ENCODE data around the gene KRTAP12-2.
A peak's percentile ranks its signal among the peaks of the same experiment; 100 is the strongest.
"Not testable (repeated sequence)": the region's sequence is repeated elsewhere in the genome, so short reads cannot be mapped to it uniquely, and the experiment has no call there.

Gene KRTAP12-2

DNA sequence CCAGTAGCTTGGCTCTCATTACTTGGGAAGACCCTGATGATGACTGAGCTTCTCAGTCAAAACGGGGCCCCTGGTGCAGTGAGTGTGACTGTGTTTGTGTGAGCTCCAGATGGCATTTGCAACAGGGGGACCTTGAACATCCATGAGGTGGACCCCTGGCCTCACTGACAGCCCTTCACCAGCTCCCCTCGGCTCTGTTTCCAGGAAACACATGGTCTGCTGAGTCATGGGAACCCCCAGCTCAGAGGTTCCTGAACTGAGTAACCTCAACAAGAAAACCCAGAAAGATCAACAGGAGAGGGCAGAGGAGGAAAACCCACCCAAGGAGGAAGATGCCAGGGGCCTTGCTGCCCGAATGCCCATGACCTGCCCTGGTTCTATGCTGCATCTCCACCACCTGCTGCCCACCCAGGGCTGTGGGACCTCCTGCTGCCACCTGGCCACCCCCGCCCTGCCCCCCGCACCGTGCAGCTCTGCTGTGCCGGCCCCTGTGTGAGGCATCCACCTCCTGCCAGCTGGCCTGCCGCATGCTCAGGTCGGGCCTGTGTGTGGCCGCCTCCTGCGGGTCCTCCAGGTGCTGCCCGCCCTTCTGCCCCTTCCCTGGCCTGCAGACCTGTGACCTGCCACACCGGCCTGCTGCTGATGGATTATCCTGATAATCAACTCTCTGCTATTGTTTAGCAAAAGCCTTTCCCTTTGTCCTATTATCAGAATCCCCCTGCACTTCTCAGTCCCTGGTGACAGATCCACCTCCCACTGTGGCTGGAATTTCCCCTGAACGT is 19.5 kb upstream of the KRTAP12-2 start:
- Histone ChIP-seq H3K36me3 (ENCODE audit: control insufficient read depth in 2 of 2, insufficient read depth in 1 of 2, low read length in 2 of 2) (no peaks in the 10 kb centered on the region), H3K4me3 (ENCODE audit: low read depth, low read length) (no peak overlapping the region), H3K9me3 (ENCODE audit: control insufficient read depth, insufficient read depth, low read depth, low read length) (no peaks in the 10 kb centered on the region), H3K4me1 (ENCODE audit: control insufficient read depth, insufficient read depth, low read length) (no peaks in the 10 kb centered on the region), H3K27ac (ENCODE audit: extremely low read depth, low read depth, low read length) (no peak overlapping the region)
- TF ChIP-seq ZIC2 (tag by site-specific recombination; IDR thresholded peaks at IDR 0.05) (peak; percentile 41), ZBTB17 (tag by site-specific recombination; IDR thresholded peaks at IDR 0.05) (no peak), MYNN (tag by site-specific recombination; IDR thresholded peaks at IDR 0.05; ENCODE audit: borderline replicate concordance) (no peak), KLF8 (tag by site-specific recombination; IDR thresholded peaks at IDR 0.05) (no peak), GLIS1 (tag by site-specific recombination; IDR thresholded peaks at IDR 0.05) (peak; percentile 51)
- ChIA-PET CTCF (no interaction called here), POLR2A (no interaction called here)

DNA sequence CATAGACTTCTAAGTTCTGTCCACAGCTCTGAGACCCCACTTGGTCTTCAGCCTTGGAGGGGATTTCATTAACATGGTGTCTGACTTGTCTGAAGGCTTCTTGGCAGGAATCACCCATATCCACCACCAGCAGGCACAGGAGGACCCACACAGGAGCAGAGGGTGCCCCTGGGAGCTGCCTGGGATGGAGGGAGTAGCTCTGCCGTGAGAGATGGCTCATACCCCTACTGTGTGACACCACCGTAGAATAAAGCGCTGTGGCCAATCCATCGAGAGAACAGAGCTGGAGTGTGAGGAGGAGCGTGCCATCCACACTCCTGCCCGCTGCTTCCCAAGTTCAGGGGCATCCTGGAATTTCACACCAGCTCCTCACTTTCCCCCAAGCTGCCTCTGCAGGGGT is 18.3 kb upstream of the KRTAP12-2 start:
- H3K36me3 ChIP-seq (ENCODE audit: control insufficient read depth in 2 of 2, insufficient read depth in 1 of 2, low read length in 2 of 2); H3K4me1 ChIP-seq (ENCODE audit: control insufficient read depth, insufficient read depth, low read length); POLR2A ChIA-PET; H3K27ac ChIP-seq (ENCODE audit: extremely low read depth, low read depth, low read length); H3K9me3 ChIP-seq (ENCODE audit: control insufficient read depth, insufficient read depth, low read depth, low read length); CTCF ChIA-PET; H3K4me3 ChIP-seq (ENCODE audit: low read depth, low read length): not testable (repeated sequence)

DNA sequence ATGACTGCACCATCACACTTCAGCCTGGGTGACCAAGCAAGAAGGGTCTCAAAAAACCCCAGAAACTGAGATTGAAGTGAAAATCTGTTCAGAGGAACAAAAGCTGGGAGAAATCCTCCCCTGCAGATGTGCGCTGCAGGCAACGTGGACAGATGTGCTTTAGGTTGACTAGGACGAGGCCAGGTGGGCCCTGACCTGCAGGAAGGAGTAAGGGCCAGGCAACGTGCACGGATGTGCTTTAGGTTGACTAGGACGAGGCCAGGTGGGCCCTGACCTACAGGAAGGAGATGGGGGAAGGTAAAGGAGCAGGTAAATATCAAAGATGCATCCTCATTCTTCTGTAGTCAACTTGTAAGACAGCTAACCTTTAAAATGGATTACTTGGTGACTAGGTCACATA is 17.8 kb upstream of the KRTAP12-2 start:
- no peaks in the 10 kb centered on the region for H3K4me1 ChIP-seq (ENCODE audit: control insufficient read depth, insufficient read depth, low read length)
- ChIA-PET POLR2A (interaction anchor here (0.6 kb wide), 1 partner anchor 237 kb away, joined by 8 read pairs; no protein-coding TSS in a partner anchor), CTCF (no interaction called here)
- no peak overlapping the region for H3K27ac ChIP-seq (ENCODE audit: extremely low read depth, low read depth, low read length)
- H3K36me3 ChIP-seq (ENCODE audit: control insufficient read depth in 2 of 2, insufficient read depth in 1 of 2, low read length in 2 of 2) = no peaks in the 10 kb centered on the region
- H3K4me3 ChIP-seq (ENCODE audit: low read depth, low read length) = no peak overlapping the region
- H3K9me3 ChIP-seq (ENCODE audit: control insufficient read depth, insufficient read depth, low read depth, low read length) = no peaks in the 10 kb centered on the region
- no peak for TF ChIP-seq ZNF701 (tag by site-specific recombination; IDR thresholded peaks at IDR 0.05)
- TF ChIP-seq ZEB2 (tag by site-specific recombination; IDR thresholded peaks at IDR 0.05) = no peak
- TF ChIP-seq ZFP37 (tag by site-specific recombination; IDR thresholded peaks at IDR 0.05) = no peak
- TF ChIP-seq GLI2 (tag by site-specific recombination; IDR thresholded peaks at IDR 0.05; ENCODE audit: borderline replicate concordance, low read depth) = no peak
- TF ChIP-seq ZNF707 (tag by site-specific recombination; IDR thresholded peaks at IDR 0.05) = no peak
- no peak for TF ChIP-seq ZNF549 (tag by site-specific recombination; IDR thresholded peaks at IDR 0.05)
- no peak for TF ChIP-seq ZNF19 (tag by site-specific recombination; IDR thresholded peaks at IDR 0.05; ENCODE audit: low read depth)
- TF ChIP-seq, protein P1, sequence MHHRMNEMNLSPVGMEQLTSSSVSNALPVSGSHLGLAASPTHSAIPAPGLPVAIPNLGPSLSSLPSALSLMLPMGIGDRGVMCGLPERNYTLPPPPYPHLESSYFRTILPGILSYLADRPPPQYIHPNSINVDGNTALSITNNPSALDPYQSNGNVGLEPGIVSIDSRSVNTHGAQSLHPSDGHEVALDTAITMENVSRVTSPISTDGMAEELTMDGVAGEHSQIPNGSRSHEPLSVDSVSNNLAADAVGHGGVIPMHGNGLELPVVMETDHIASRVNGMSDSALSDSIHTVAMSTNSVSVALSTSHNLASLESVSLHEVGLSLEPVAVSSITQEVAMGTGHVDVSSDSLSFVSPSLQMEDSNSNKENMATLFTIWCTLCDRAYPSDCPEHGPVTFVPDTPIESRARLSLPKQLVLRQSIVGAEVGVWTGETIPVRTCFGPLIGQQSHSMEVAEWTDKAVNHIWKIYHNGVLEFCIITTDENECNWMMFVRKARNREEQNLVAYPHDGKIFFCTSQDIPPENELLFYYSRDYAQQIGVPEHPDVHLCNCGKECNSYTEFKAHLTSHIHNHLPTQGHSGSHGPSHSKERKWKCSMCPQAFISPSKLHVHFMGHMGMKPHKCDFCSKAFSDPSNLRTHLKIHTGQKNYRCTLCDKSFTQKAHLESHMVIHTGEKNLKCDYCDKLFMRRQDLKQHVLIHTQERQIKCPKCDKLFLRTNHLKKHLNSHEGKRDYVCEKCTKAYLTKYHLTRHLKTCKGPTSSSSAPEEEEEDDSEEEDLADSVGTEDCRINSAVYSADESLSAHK (tag by site-specific recombination; IDR thresholded peaks at IDR 0.05) = no peak
- TF ChIP-seq ZNF837 (tag by site-specific recombination; IDR thresholded peaks at IDR 0.05) = no peak
- no peak for TF ChIP-seq ZBTB7A (tag by site-specific recombination; IDR thresholded peaks at IDR 0.05; ENCODE audit: low read depth)
- TF ChIP-seq KLF16 (tag by site-specific recombination; IDR thresholded peaks at IDR 0.05) = no peak
- TF ChIP-seq ZNF302 (tag by site-specific recombination; IDR thresholded peaks at IDR 0.05; ENCODE audit: low read depth) = no peak
- TF ChIP-seq ZNF473 (tag by site-specific recombination; IDR thresholded peaks at IDR 0.05) = no peak
